Thyroid gland (tissue), 4 donors: ENCODE measurements around the gene ST7.

ENCODE experiments used
- CTCF ChIP-seq, 6 experiments: fragments of 200-600 bp in 3 of 6; fragments of 450-650 bp in 3 of 6; sonication (generic) in 3 of 6; IDR thresholded peaks; one replicate each; pipeline ENCODE4 v1.5.1; 2016 to 2019; ENCODE audit warnings: antibody characterized with exemption in 6 of 6, mild to moderate bottlenecking in 2 of 6, inconsistent platforms in 1 of 6, moderate library complexity in 1 of 6
- POLR2A ChIP-seq, 2 donors: fragments of 450-650 bp; IDR thresholded peaks; one replicate each; pipeline ENCODE4 v1.6.1; 2017; ENCODE audit warnings: antibody characterized with exemption in 2 of 2, mild to moderate bottlenecking in 2 of 2, moderate library complexity in 1 of 2

- no peak for TF ChIP-seq CTCF (IDR thresholded peaks at IDR 0.05)
- TF ChIP-seq POLR2A (IDR thresholded peaks at IDR 0.05): no peak
Observed at GRCh38 chr7:117225536-117225935, 272.2 kb downstream of the ST7 start.
